ENCODE results near the gene DCC. TPM values are rescaled to one million over a fixed set of nuclear protein-coding genes. Genes with fewer than 3 reads are reported as not detected.

DCC gene
- total RNA-seq, 1 experiment from 2014 or later, result 0.72 TPM

DNA sequence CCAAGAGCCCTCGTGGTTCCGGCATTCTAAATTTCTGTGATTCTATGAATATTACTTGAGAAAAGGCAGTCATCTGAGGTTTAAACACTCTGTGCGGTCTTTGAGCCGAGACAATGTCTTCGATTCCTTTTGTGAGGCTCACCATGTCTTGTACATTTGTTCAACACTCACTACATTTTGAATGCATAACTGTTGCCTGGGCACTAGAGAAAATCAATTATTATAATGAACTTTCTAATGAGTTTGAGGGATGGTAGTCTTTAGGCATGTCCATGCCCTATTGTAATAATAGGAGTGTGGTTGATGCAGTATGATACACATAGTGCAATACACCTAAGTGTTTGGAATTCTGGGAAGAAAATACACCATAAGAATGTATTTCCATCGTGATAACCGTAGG lies 1181.1 kb downstream of the DCC start (continued):
- TF ChIP-seq, protein P1, sequence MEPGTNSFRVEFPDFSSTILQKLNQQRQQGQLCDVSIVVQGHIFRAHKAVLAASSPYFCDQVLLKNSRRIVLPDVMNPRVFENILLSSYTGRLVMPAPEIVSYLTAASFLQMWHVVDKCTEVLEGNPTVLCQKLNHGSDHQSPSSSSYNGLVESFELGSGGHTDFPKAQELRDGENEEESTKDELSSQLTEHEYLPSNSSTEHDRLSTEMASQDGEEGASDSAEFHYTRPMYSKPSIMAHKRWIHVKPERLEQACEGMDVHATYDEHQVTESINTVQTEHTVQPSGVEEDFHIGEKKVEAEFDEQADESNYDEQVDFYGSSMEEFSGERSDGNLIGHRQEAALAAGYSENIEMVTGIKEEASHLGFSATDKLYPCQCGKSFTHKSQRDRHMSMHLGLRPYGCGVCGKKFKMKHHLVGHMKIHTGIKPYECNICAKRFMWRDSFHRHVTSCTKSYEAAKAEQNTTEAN (CRISPR knock-in tag; IDR thresholded peaks at IDR 0.05), result no peak

GRCh38 chr18:53526101-53526870 lies 1186.3 kb downstream of the DCC start:
- TF ChIP-seq CREB1 (CRISPR knock-in tag; IDR thresholded peaks at IDR 0.05) (no peak), FOXK1 (CRISPR knock-in tag; IDR thresholded peaks at IDR 0.05) (no peak), NR2C2 (CRISPR knock-in tag; IDR thresholded peaks at IDR 0.05) (no peak), FOXP1 (CRISPR knock-in tag; IDR thresholded peaks at IDR 0.05; ENCODE audit: borderline replicate concordance) (no peak), MAX (CRISPR knock-in tag; IDR thresholded peaks at IDR 0.05) (no peak), ZNF423 (CRISPR knock-in tag; IDR thresholded peaks at IDR 0.05) (no peak), ELF4 (CRISPR knock-in tag; IDR thresholded peaks at IDR 0.05; ENCODE audit: low read depth) (no peak), SP1 (CRISPR knock-in tag; conservative IDR thresholded peaks at IDR 0.05) (no peak), ZNF263 (CRISPR knock-in tag; IDR thresholded peaks at IDR 0.05; ENCODE audit: low read depth) (no peak), ZNF121 (CRISPR knock-in tag; IDR thresholded peaks at IDR 0.05) (no peak), ZNF219 (CRISPR knock-in tag; IDR thresholded peaks at IDR 0.05; ENCODE audit: borderline replicate concordance) (no peak), NR1H2 (CRISPR knock-in tag; IDR thresholded peaks at IDR 0.05) (no peak)
- TF ChIP-seq, protein P2, sequence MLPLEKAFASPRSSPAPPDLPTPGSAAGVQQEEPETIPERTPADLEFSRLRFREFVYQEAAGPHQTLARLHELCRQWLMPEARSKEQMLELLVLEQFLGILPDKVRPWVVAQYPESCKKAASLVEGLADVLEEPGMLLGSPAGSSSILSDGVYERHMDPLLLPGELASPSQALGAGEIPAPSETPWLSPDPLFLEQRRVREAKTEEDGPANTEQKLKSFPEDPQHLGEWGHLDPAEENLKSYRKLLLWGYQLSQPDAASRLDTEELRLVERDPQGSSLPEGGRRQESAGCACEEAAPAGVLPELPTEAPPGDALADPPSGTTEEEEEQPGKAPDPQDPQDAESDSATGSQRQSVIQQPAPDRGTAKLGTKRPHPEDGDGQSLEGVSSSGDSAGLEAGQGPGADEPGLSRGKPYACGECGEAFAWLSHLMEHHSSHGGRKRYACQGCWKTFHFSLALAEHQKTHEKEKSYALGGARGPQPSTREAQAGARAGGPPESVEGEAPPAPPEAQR (CRISPR knock-in tag; IDR thresholded peaks at IDR 0.05), result no peak
- TF ChIP-seq, protein P3, sequence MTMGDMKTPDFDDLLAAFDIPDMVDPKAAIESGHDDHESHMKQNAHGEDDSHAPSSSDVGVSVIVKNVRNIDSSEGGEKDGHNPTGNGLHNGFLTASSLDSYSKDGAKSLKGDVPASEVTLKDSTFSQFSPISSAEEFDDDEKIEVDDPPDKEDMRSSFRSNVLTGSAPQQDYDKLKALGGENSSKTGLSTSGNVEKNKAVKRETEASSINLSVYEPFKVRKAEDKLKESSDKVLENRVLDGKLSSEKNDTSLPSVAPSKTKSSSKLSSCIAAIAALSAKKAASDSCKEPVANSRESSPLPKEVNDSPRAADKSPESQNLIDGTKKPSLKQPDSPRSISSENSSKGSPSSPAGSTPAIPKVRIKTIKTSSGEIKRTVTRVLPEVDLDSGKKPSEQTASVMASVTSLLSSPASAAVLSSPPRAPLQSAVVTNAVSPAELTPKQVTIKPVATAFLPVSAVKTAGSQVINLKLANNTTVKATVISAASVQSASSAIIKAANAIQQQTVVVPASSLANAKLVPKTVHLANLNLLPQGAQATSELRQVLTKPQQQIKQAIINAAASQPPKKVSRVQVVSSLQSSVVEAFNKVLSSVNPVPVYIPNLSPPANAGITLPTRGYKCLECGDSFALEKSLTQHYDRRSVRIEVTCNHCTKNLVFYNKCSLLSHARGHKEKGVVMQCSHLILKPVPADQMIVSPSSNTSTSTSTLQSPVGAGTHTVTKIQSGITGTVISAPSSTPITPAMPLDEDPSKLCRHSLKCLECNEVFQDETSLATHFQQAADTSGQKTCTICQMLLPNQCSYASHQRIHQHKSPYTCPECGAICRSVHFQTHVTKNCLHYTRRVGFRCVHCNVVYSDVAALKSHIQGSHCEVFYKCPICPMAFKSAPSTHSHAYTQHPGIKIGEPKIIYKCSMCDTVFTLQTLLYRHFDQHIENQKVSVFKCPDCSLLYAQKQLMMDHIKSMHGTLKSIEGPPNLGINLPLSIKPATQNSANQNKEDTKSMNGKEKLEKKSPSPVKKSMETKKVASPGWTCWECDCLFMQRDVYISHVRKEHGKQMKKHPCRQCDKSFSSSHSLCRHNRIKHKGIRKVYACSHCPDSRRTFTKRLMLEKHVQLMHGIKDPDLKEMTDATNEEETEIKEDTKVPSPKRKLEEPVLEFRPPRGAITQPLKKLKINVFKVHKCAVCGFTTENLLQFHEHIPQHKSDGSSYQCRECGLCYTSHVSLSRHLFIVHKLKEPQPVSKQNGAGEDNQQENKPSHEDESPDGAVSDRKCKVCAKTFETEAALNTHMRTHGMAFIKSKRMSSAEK (CRISPR knock-in tag; IDR thresholded peaks at IDR 0.05; ENCODE audit: borderline replicate concordance), result no peak
- TF ChIP-seq, protein P4, sequence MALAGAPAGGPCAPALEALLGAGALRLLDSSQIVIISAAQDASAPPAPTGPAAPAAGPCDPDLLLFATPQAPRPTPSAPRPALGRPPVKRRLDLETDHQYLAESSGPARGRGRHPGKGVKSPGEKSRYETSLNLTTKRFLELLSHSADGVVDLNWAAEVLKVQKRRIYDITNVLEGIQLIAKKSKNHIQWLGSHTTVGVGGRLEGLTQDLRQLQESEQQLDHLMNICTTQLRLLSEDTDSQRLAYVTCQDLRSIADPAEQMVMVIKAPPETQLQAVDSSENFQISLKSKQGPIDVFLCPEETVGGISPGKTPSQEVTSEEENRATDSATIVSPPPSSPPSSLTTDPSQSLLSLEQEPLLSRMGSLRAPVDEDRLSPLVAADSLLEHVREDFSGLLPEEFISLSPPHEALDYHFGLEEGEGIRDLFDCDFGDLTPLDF (CRISPR knock-in tag; IDR thresholded peaks at IDR 0.05), result no peak
- peaks cover 13% of the 10 kb centered on the region for H3K9me3 Mint-ChIP-seq
- CTCF ChIA-PET, result no interaction called here
- POLR2A ChIA-PET, result no interaction called here
- H3K4me1 Mint-ChIP-seq, result no peaks in the 10 kb centered on the region
- no peaks in the 10 kb centered on the region for H3K36me3 Mint-ChIP-seq
- H3K27ac Mint-ChIP-seq, result no peak overlapping the region
- no peak overlapping the region for H3K4me3 Mint-ChIP-seq
- ATAC-seq (no peak), DNase-seq (ENCODE audit: low spot score) (no peak)
- H3K27me3 Mint-ChIP-seq (ENCODE audit: low read depth), result 0 out of 2 replicates have a peak, but pooled peaks cover 3% of the 10 kb centered on the region
